HCEC 1CT (cell line): Measurements from ENCODE around the gene ARSI.

Experiments used
- DNase-seq: peaks from one replicate; pipeline ENCODE4 v3.0.0-alpha.2; 2017

ARSI gene

GRCh38 chr5:150325426-150325825 is 22.7 kb upstream of the ARSI start:
- DNase-seq = no peak

GRCh38 chr5:150323819-150324218 is 21.1 kb upstream of the ARSI start:
- DNase-seq = no peak

- peak; percentile 43 for DNase-seq
These were observed 20.4 kb upstream of the ARSI start for GRCh38 chr5:150323092-150323491.

GRCh38 chr5:150322202-150322601 is 19.5 kb upstream of the ARSI start:
- peak; percentile 65 for DNase-seq

- peak; percentile 45 for DNase-seq
These were observed 19.1 kb upstream of the ARSI start for GRCh38 chr5:150321784-150322183.

GRCh38 chr5:150321211-150321610 is 18.5 kb upstream of the ARSI start:
- no peak for DNase-seq

- DNase-seq = peak; percentile 75
These were observed 17.4 kb upstream of the ARSI start for GRCh38 chr5:150320044-150320613.

GRCh38 chr5:150319484-150319790 is 16.7 kb upstream of the ARSI start:
- DNase-seq = no peak

- no peak for DNase-seq
These were observed 16.1 kb upstream of the ARSI start for GRCh38 chr5:150318613-150319483.

- peak; percentile 98 for DNase-seq
These were observed 14.6 kb upstream of the ARSI start for GRCh38 chr5:150317048-150318003.

GRCh38 chr5:150316320-150316719 is 13.6 kb upstream of the ARSI start:
- DNase-seq = no peak

- no peak for DNase-seq
These were observed 12.5 kb upstream of the ARSI start for GRCh38 chr5:150315245-150315644.

GRCh38 chr5:150313921-150314716 is 11.4 kb upstream of the ARSI start:
- no peak for DNase-seq

GRCh38 chr5:150313501-150313900 is 10.8 kb upstream of the ARSI start:
- DNase-seq = no peak

GRCh38 chr5:150312518-150312917 is 9.8 kb upstream of the ARSI start:
- no peak for DNase-seq

GRCh38 chr5:150311015-150311692 is 8.4 kb upstream of the ARSI start:
- DNase-seq = no peak

- no peak for DNase-seq
These were observed 7.5 kb upstream of the ARSI start for GRCh38 chr5:150310246-150310645.

- DNase-seq = no peak
These were observed 7.2 kb upstream of the ARSI start for GRCh38 chr5:150309886-150310239.

- no peak for DNase-seq
These were observed 6.6 kb upstream of the ARSI start for GRCh38 chr5:150309101-150309885.

- DNase-seq = no peak
These were observed 5.1 kb upstream of the ARSI start for GRCh38 chr5:150307617-150308426.
